GM10248 (cell line): Measurements from ENCODE around the gene C1orf210.

ENCODE experiments used
- CTCF ChIA-PET: fragments of 300-600 bp; sonication (Branson Sonifier 250); formaldehyde crosslinking; extraction: SDS; loops from one replicate; lab custom pipeline; 2021; ENCODE audit warnings: antibody characterized with exemption; lab: Yijun Ruan, JAX
- POLR2A ChIA-PET: fragments of 350-650 bp; sonication (Branson Sonifier 250); formaldehyde crosslinking; extraction: SDS; loops from one replicate; lab custom pipeline; 2020; ENCODE audit warnings: antibody characterized with exemption; lab: Yijun Ruan, JAX
- DNase-seq: peaks from one replicate; pipeline ENCODE4 v3.0.0; 2012; ENCODE audit errors: extremely low spot score
- CTCF ChIP-seq: IDR thresholded peaks from 2 replicates; pipeline ENCODE4 v1.5.1; 2012; ENCODE audit warnings: mild to moderate bottlenecking, low read depth; ENCODE audit errors: extremely low read depth, missing control alignments, control extremely low read depth

C1orf210 gene

GRCh38 chr1:43238085-43238484 lies 47.3 kb downstream of the C1orf210 start:
- ChIA-PET POLR2A (no interaction called here), CTCF (interaction anchor here (0.8 to 5.7 kb wide), 7 partner anchors 11 to 697 kb away, joined by 3 to 32 read pairs (median 5); no protein-coding TSS in a partner anchor)
- TF ChIP-seq CTCF, result peak; percentile 79
- DNase-seq, result peak; percentile 68

- POLR2A ChIA-PET, result no interaction called here
- no peak for DNase-seq
- CTCF ChIA-PET, result interaction anchor here (1.0 to 5.7 kb wide), 3 partner anchors 10 to 178 kb away, joined by 3 to 32 read pairs (median 4); no protein-coding TSS in a partner anchor
- no peak for TF ChIP-seq CTCF
Observed at GRCh38 chr1:43237121-43237520, 48.3 kb downstream of the C1orf210 start.

- CTCF ChIA-PET, result interaction anchor here (0.7 to 5.7 kb wide), 3 partner anchors 9 to 179 kb away, joined by 3 to 32 read pairs (median 4); no protein-coding TSS in a partner anchor
- POLR2A ChIA-PET, result no interaction called here
- TF ChIP-seq CTCF, result no peak
- no peak for DNase-seq
Observed at GRCh38 chr1:43235451-43236121, 49.8 kb downstream of the C1orf210 start.

- no peak for TF ChIP-seq CTCF
- CTCF ChIA-PET, result interaction anchor here (0.7 to 5.7 kb wide), 3 partner anchors 8 to 180 kb away, joined by 3 to 32 read pairs (median 4); no protein-coding TSS in a partner anchor
- DNase-seq, result no peak
- POLR2A ChIA-PET, result no interaction called here
Observed at GRCh38 chr1:43235040-43235439, 50.3 kb downstream of the C1orf210 start.

GRCh38 chr1:43234267-43234666 lies 51.1 kb downstream of the C1orf210 start:
- TF ChIP-seq CTCF, result no peak
- ChIA-PET CTCF (interaction anchor here (1.0 to 1.6 kb wide), 2 partner anchors 148 to 180 kb away, joined by 4 to 6 read pairs; no protein-coding TSS in a partner anchor), POLR2A (no interaction called here)
- DNase-seq, result no peak

- POLR2A ChIA-PET, result no interaction called here
- no peak for TF ChIP-seq CTCF
- DNase-seq, result no peak
- CTCF ChIA-PET, result interaction anchor here (1.6 kb wide), 1 partner anchor 181 kb away, joined by 6 read pairs; no protein-coding TSS in a partner anchor
Observed at GRCh38 chr1:43233631-43234030, 51.8 kb downstream of the C1orf210 start.
